T-helper 2 cell (primary cell): Measurements from ENCODE around the gene TMEM37.

Experiments
- DNase-seq, 5 experiments: peaks; one replicate each; pipeline versions ENCODE4 v3.0.0 to v3.0.0-alpha.2; 2012 to 2022

Gene TMEM37

DNA sequence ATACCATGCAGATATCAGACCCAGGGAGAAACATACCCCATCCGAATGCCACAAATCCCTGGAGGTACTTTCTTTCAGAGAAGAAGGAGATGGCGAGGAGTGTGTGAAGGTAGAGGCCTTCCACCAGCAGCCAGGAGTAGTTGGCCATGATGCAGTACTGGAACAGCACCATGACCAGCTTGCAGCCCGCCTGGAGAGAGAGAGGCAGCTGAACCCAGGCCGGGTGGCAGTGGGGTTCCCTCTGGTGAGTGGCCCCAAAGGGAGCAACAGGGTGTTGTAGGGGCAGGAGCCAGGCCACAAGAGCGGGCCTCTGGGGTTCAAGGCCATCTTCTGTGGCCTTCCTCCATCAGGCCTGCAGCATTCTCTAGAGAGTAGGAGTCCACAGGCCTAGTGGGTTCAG lies 30.2 kb downstream of the TMEM37 start:
- DNase-seq = no peak

DNA sequence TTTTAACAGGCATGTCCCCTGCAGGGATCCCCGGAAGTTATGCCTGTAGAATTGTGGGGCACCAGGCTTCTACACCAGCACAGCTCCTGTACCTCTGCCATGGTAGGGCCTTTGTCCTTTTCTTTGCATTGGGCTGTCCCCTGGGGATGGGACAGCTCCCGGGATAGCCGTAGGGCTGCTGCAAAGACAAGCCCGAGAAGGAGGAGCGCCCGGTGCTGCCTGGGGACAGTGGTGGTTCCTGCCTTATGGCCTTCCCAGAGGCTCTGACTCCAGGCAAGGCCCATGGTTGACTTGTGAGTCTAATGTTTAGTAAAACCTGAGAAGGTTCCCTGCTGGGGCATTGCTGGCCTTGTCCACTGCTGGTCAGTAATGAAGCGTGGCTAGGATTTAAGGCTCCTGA lies 30.9 kb downstream of the TMEM37 start:
- DNase-seq = no peak

DNA sequence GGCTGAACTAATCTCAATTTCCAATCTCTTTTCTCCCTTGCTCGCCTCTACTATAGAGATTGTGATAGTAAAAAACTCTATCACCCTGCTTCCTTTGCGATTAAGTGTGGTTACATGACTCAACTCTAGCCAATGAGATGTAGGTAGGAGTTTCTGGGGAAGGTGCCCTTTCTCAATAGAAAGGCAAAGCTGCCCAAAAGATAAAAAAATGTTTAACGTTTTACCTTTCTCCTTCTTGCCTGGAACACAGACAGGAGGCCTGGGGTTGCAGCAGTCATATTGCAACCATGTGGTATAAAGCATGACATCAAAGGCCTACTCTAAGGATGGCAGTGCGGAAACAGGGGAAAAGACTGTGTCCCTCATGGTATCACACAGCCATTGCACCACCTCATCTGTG lies 31.5 kb downstream of the TMEM37 start:
- DNase-seq = peak in 1 of 5 experiments; percentile 87

DNA sequence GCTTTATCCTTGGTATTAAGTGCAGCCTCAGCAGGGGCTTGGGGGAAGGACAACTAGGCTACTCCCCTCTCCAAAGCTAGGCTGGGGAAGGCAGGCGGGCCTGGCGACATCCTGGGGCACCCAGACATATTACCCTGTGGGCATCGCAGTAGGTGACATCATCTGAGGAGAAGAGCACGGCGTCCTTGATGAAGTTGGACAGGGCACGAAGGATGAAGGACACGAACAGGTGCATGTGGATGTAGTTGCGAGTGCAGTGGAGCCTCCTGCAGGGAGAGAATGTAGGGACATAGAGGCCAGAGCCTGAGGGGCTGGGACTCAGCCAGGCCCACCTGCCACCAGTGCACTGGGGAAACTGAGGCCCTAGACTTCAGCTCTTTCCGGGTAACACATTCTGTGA lies 32.3 kb downstream of the TMEM37 start:
- no peak for DNase-seq

- DNase-seq = no peak
These were observed 33.3 kb downstream of the TMEM37 start for GRCh38 chr2:119464981-119465380.

GRCh38 chr2:119465687-119466086 lies 34.0 kb downstream of the TMEM37 start:
- no peak for DNase-seq

GRCh38 chr2:119466373-119466772 lies 34.7 kb downstream of the TMEM37 start:
- DNase-seq = no peak

DNA sequence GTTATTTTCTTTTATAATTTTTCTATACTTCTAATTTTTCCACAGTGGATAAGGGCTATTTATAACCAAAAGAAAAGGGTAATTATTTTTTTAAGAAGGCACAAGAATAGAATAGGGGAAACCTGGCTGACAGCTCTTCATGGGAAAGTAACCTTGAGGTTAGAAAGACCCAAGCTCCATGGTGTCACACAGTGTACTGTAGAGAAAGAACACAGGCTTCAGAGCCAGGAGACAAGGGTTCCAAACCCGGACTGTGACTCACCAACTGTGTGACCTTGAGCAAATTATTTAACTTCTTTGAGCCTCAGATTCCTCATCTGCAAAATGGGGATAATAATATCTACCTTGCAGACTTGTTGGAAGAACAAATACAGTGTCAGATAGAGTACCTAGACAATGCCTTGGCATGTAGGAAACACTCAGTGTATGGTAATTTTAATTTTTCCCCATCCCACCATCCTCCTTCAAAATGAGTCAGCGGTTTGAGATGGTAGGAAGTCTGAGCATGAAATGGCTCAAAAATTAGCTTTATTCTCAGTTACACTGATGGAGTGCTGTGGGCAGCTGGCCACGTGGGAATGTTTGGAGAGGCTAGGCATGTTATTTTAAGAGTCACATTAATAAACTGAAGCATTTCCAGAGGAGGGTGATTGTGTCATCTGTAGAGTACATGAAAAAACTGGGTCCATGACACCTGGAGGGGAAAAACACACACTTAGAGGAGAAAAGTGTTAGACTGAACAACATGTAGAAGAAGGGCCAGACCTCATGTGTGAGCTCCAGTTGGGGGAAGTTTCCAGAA lies 36.7 kb downstream of the TMEM37 start:
- DNase-seq = no peak

DNA sequence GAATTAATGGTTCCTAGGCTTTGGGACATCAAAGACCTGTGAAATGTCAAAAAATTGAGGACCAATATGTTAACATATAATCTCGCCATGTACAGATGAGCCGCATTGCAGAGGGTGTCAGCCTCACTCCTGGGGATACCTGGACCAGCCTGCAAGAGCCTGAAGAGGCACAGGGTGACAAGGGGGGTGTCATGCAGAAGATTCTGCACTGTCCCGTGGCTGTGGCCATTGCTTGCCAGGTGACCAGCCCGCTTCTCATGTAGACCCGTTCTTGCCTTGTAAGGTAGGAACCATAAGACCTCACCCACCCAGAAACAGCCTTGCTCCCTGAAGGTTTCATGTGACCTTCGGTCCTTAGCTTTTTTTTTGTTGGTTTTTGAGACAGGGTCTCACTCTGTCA lies 37.5 kb downstream of the TMEM37 start:
- no peak for DNase-seq

GRCh38 chr2:119469661-119470297 lies 38.1 kb downstream of the TMEM37 start:
- no peak for DNase-seq

GRCh38 chr2:119472749-119473148 lies 41.1 kb downstream of the TMEM37 start:
- no peak for DNase-seq

DNA sequence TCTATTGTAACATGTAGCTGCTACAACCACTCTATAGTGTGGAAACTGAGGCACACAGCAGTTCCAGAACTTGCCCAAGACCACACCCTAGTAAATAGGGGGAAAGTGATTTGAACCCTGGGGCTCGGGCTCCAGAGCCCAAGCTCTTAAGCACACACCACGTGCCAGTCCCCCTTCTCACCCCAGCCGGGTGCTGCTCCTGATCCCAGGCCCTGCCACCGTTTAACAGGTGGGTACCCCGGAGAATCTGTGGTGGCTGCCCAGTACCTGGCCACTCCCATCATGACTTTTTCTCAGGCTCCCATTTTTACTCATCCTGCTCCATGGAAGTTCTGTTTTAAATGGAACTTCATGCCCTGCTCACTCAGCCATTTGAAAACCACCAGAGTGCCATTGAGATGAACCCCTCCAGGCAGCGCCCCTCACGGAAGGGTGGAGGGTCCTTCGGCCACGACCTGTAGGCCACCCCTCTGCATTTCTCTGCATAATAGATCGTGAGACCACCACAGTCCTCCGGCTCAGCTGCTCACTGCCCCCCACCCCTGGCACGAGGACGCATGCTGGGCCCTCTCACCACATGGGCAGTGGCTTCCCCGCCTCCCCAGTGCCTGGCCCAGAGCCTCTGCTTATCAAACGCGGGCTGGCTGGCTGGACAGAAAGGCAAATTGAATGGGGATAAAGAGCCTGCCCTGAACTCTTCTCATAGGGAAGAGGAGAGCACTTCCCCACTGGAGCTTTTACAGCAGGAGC lies 42.1 kb downstream of the TMEM37 start:
- DNase-seq = no peak

- DNase-seq = no peak
These were observed 42.9 kb downstream of the TMEM37 start for GRCh38 chr2:119474371-119475224.

DNA sequence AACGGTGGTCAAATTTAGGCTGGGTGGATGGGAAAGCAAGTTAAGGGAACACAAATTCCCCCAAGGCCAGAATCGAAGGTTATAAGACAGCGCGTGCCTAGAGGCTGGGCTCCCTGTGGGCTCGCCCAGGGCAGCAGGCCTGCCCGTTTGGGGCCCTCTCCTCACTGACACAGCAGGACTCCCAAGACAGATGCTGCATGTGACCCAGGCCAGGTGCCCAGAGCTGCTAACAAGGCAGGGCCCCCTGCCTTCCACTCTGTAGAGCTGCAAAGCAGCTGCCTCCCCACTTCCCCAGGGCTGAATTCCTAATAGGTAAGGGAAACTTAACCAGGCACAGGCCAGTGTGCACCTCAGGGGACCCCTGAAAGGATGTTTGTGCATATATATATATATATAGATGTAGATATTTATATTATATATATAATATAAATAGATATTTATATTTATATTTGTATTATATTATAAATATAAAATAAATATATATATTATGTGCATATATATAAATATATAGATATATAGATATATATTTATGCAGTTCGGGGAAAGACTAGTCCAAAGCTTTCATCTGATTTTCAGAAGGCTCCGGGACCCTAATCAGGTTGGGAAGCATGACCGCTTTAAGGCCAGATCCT lies 43.7 kb downstream of the TMEM37 start:
- no peak for DNase-seq

DNA sequence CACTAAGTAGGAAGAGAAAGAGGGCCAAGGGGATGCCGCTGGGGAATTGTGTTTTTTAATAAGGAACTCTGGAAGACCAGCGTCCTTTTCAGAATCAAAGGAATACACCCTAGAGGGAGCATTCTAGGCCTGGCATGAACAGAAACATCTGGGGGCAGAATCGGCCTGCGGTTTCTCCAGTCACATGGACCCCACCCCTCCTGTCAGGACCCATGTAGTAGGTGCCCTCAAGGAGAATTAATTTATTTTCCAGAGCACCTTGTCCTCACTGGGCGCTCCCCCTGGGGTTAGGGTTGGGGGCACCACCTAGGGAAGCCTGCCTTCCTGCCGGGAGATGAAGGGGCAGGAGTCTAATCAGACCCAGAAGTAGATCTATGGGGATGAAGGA lies 44.2 kb downstream of the TMEM37 start:
- no peak for DNase-seq

DNA sequence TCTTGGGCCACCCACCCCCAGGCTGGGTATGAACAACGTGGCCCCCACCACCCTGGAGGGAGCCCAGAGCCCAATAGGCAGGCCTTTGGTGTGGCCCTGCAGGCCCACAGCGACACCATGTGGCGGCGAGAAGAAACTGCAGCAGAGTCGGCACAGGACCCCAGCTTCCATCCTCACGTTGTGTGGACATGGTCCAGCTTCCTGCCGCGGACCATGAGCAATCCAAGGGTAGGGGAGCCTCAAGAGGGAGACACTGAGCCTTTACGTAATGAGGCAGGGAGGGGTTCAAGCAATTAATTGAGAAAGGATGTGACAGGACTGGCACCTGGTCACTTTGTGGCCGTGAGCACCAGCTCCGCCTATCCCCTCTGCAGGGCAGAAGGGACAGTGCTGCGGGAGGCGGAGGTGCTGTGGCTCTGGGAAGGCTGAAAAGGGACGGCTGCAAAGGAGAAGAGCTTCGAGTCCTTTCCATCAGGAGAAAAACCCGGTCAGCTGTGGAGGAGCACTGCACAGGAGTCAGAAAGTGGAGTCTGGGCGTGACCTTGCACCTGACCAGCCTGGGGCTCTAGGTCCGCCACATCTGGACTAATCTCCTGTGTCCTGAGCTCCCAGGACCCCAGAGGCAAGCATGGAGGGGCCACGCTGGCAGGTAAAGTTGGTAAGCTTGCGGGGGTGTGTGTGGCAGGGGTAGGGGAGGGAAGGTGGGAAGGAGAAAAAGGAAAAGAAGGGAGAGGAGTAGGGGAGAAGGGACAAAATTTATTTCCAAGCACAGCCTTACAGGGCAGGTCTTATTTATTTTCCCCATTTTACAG lies 44.9 kb downstream of the TMEM37 start:
- DNase-seq = peak in 2 of 5 experiments; percentile 10 to 38

- DNase-seq = no peak
These were observed 45.5 kb downstream of the TMEM37 start for GRCh38 chr2:119477113-119477505.

GRCh38 chr2:119478188-119478977 lies 46.7 kb downstream of the TMEM37 start:
- DNase-seq = no peak

- DNase-seq = no peak
These were observed 47.3 kb downstream of the TMEM37 start for GRCh38 chr2:119478978-119479295.

DNA sequence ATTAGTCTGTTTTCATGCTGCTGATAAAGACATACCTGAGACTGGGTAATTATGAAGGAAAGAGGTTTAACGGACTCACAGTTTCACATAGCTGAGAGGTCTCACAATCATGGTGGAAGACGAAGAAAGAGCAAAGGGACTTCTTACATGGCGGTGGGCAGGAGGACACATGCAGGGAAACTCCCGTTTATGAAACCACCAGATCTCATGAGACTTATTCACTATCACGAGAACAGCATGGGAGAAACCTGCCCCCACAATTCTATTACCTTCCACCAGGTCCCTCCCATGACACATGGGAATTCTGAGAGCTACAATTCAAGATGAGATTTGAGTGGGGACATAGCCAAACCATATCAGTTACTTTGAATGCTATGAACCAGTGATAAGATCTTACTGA lies 48.5 kb downstream of the TMEM37 start:
- no peak for DNase-seq

DNA sequence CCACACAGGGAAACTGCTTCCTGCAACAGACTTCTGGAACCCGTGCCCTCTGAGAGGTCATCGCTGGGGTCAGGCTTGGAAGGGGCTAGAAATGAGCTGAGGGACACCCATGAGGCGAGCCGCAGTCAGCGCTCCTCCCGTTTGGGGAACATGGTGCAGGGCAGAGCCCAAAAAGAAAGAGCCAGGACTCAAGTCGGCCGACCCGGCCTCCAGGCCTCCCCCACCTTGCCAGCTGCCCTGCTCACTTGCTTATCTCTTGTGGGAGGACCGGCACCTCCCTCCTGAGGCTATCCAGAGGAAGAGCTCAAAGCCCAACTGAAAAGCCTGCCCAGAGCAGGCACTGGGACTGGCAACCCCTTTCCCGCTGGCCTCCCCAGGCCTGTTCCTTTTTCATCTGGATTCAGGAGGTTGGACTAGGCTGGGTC lies 49.1 kb downstream of the TMEM37 start:
- DNase-seq = no peak
